Activated CD4-positive, alpha-beta T cell treated with anti-CD3 and anti-CD28 coated beads for 4 hours (primary cell): ENCODE data around the gene COP1.
"Not testable (repeated sequence)": the region's sequence is repeated elsewhere in the genome, so short reads cannot be mapped to it uniquely, and the experiment has no call there.

Source experiments
- DNase-seq, 2 donors: peaks; one replicate each; pipeline ENCODE4 v3.0.0-alpha.2; 2020

The COP1 gene

DNA sequence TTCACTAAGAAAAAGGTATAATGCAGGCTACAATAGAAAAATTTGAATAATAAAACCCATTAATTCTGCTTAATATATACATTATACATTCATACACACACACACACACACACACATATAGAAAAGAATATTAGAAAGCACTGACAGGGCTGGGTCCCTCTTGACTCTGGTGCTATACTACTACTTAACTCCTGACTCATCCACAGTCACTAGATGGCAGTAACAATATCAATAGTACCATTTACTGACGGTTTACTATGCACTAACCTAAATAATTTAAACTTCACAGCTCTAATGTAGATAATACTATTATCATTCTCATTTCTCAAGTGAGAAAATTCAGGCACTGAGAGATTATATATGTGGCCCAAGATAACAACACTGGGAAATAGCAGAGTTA is 87.5 kb downstream of the COP1 start:
- no peak for DNase-seq

DNA sequence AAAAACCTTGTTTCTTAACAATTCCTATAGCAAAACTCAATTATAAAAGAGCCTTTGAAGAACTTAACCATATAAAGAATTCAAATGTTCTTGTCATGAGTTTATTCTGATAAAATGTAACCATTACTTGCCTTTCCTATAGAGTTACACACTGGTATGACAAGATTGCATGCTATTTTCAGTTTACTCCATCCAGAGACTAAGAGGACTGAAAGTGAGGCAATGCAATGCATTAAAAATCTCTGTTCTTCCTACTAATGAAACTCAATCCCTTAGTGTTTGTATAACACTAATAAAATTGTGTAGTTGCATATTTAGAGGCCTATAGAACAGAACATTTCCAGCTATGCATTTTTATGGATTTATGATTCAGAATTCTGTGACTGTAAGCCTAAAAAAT is 88.1 kb downstream of the COP1 start:
- DNase-seq, result no peak

GRCh38 chr1:176111835-176112234 is 95.3 kb downstream of the COP1 start:
- DNase-seq, result no peak

DNA sequence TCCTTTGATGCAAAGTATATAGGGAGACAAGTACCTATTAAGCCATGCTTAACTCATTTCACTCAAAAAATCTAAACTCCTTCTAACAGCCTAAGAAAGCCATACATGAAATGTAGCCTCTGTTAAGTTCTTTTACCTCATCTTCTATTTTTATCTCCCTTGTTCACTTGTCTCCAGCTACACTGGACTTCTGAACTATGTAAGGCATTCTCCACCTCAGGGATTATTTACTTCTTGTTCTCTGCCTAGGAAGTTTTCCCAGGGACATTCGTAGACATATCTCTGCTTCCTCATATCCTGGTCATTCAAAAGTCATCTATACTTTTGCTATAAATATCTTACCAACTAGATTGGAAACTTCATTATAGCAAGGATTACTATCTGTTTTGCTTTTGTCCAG is 96.9 kb downstream of the COP1 start:
- no peak for DNase-seq

GRCh38 chr1:176102768-176103350 is 104.2 kb downstream of the COP1 start:
- peak in 1 of 2 donors; percentile 1 for DNase-seq

DNA sequence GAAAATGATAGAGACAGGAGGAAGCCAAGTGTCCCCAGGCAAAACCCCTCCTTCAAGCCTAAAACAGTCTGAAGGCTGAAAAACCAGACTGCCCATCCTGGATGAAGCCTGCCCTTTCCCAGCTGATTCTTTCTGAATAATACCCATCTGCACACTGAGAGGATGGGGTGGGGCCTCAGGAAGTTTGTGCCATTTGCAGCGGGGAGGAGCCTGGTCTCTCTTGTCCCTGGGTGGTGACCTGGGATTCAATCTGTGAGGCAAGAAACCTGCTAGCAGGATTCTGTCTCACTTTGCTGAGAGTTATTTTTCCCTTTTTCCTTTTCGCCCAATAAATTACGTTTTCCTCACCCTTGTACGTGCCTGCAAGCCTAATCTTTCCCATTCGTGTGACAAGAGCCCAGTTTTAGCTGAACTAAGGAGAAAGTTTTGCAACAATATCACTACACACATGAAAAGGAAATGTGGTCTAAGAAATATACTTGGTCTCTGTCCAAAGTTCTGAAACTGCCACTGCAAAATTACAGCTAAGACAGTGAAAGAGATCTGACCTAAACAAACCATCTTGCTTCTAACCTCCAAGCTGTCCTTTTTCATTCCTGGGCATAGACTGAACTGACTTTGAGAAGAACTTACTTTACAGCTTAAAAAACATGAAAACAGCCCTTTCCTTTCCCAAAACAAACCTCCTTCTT is 105.0 kb downstream of the COP1 start:
- DNase-seq, result no peak

GRCh38 chr1:176098560-176098959 is 108.5 kb downstream of the COP1 start:
- no peak for DNase-seq

DNA sequence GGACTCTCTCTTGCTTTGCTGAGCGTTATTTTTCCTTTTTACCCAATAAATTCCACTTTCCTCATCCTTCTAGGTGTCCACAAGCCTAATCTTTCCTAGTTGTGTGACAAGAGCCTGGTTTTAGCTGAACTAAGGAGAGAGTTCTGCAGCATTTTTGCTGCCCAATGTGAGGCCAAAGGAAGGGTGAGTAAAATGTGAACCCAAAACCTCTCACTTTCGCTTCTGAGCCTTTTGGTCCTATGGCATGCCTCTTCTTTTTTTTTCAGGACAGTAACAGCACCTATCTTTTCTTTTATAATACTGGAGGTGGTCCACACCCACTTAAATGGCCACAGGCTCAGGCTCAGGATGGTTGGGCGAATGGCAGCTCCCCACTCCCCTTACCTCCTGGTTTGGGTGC is 111.1 kb downstream of the COP1 start:
- no peak for DNase-seq

DNA sequence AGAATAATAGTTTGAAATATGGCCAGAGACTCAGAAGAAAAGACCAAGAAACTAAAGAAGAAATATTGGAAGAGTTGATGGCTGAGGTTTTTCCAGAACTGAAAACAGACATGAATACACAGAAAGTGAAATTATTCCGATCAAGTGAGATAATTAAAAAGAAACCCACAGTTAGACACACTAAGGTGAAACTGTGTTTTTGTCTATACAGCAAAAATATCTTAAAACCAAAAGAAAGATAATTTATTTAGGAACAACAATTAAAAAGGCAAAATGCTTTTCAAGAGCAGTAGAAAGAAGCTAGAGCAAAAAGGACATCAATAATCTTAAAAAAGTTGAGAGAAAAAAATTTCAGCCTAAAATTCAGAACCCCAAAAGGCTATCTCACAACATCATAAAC is 116.3 kb downstream of the COP1 start:
- DNase-seq, result no peak

DNA sequence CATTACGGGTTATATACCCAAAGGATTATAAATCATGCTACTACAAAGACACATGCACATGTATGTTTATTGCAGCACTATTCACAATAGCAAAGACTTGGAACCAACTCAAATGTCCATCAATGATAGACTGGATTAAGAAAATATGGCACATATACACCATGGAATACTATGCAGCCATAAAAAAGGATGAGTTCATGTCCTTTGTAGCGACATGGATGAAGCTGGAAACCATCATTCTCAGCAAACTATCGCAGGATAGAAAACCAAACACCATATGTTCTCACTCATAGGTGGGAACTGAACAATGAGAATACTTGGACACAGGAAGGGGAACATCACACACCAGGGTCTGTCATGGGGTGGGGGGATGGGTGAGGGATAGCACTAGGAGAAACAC is 119.3 kb downstream of the COP1 start:
- DNase-seq, result not testable (repeated sequence)

DNA sequence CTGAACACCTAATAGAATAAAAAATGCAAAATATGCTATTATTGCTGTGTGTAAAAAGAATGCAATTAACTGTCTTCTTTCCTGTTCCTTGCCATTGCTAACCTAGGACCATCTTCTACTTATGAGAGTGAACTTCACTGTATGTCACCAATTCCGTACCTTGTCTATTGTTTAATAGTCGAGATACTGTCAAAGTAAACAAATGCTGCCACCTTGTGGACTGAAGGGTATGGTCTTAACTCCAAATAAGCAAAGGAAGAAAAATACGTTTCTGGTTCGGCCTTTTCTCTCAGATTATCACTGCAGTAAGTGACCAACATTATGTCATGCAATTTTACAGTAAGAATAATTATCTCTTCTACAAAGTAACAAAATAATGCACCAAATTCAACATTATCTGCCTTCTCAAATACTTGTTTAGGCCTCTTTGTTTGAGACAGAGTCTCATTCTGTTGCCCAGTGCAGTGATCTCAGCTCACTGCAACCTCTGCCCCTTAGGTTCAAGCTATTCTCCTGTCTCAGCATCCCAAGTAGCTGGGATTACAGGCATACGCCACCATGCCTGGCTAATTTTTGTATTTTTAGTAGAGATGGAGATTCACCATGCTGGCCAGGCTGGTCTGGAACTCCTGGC is 133.4 kb downstream of the COP1 start:
- peak; percentile 10 to 42 for DNase-seq

- DNase-seq, result no peak
Observed at GRCh38 chr1:176068901-176069300, 138.2 kb downstream of the COP1 start.

GRCh38 chr1:176068256-176068655 is 138.8 kb downstream of the COP1 start:
- DNase-seq, result no peak

DNA sequence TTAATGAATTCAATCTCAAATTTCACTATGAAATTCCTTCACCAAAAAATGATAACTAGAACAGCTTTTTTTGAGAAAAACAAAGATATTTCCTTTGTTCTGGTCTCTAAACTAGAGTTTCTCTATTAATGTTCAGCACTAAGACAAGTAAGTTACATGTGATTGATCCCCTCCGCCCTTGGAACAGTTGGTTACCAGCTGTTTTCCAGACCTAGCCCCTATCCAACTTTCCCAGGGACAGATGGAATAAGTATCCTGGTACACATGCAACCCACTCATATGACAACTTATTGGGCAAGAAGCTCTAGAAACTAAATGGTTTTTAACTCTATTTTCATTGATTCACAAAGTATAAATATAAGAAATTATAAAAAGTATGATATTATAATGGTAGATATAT is 140.4 kb downstream of the COP1 start:
- DNase-seq, result no peak

- DNase-seq, result no peak
Observed at GRCh38 chr1:176058686-176059085, 148.4 kb downstream of the COP1 start.

DNA sequence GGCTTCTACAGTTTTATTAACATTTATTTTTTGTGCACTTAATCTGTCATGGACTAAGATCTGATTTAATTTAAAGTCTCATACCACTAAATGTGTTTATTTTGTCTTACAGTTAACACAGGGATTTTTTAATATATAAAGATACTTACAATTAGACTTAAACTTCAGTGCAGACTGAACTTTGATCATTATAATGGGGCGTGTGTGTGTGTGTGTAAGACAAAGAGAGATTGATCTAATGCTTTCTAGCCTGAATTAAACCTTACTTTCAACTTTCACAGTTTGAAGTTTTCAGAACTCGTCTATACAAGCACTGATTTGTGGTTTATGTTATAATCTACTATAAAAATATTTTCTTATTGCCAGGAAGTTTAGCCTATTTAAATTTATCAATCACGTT is 150.8 kb downstream of the COP1 start:
- no peak for DNase-seq

DNA sequence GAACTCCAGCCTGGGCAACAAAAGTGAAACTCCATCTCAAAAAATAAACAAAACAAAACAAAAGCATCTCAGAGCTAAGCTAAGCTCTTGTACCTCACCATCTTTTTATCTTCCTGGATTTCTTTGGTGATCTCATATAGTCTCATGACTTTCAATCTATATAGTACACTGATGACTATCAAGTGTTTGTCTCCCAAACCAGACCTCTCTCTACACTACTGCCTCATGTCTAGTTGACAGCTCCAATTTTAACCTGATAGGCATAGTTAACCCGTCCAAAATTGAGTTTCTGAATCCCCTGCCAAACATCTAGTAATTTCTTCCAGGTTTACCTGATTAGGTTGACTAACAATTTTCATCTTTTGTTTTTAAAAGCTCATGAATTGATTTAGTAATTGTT is 151.7 kb downstream of the COP1 start:
- DNase-seq, result no peak

- DNase-seq, result no peak
Observed at GRCh38 chr1:176051902-176052518, 155.1 kb downstream of the COP1 start.

GRCh38 chr1:176051402-176051801 is 155.7 kb downstream of the COP1 start:
- no peak for DNase-seq

DNA sequence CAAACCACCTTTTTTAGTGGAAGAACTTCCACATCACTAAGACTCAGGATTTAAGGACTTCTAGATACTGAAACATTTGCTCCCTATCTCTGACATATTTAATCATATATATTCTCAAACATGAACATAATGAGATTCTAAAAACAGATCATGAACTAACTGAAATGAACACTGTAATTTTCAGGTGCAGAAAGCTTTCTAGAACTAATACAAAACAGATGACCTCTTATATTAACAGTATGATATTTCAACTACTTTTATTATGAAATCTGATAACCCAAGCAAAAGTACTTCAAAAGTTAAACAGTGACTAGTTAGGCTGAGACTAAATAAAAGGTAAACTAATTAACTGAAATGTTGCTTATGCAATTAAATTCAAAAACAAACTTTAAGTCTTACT is 157.5 kb downstream of the COP1 start:
- no peak for DNase-seq

GRCh38 chr1:176046926-176047325 is 160.2 kb downstream of the COP1 start:
- no peak for DNase-seq

- DNase-seq, result no peak
Observed at GRCh38 chr1:176043537-176043936, 163.5 kb downstream of the COP1 start.

GRCh38 chr1:176033881-176034280 is 173.2 kb downstream of the COP1 start:
- no peak for DNase-seq

GRCh38 chr1:176033474-176033873 is 173.6 kb downstream of the COP1 start:
- no peak for DNase-seq
